T-helper 22 cell (primary cell): ENCODE measurements around the gene SCN4B.

Source experiments
- DNase-seq: peaks from one replicate; pipeline ENCODE4 v3.0.0-alpha.2; 2020; ENCODE audit warnings: low read depth

The SCN4B gene

GRCh38 chr11:118099838-118100556 is 52.6 kb downstream of the SCN4B start:
- no peak for DNase-seq

- DNase-seq = no peak
Observed at GRCh38 chr11:118098996-118099837, 53.4 kb downstream of the SCN4B start.

DNA sequence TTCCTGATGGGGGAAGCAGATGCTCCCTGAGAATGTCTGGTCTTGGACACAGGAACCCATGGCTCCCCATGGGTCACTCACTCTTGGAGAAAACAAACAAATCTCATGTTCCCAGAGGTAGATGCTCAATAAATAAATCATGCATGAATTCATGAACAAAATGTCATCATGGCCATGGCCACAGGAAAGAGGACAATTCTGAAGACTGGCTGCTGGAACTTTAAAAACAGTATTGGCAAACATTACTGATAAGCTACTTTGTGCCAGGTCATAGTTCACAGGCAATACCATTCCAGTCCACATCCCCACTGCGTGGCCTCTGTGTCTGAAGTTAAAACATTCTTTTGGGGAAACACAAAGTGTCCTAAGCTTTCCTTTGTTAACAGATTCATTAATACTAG is 56.7 kb downstream of the SCN4B start:
- DNase-seq = no peak

DNA sequence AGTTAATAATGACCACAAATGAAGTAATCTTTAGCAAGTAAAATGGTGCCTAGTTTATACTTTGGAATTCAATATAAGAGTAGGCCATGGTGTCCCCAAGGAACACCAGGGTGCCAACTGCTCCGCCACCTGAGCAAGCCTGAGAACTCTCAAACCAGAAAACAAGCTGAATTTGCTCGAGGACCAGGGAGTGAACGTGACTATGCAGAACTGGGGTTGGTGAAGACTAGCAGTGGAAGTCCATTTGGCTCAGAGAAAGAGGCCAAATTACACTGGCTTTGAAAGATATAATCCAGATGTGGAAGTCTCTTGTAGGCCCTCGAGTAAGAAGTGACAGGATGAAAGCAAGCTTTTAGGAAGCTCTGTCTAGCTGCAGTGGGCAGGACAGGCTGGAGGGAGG is 57.1 kb downstream of the SCN4B start:
- DNase-seq = no peak

GRCh38 chr11:118092907-118093571 is 59.6 kb downstream of the SCN4B start:
- DNase-seq = no peak

- no peak for DNase-seq
Observed at GRCh38 chr11:118091690-118092089, 60.9 kb downstream of the SCN4B start.

GRCh38 chr11:118090545-118091162 is 62.0 kb downstream of the SCN4B start:
- DNase-seq = no peak

GRCh38 chr11:118088531-118088930 is 64.1 kb downstream of the SCN4B start:
- DNase-seq = no peak

DNA sequence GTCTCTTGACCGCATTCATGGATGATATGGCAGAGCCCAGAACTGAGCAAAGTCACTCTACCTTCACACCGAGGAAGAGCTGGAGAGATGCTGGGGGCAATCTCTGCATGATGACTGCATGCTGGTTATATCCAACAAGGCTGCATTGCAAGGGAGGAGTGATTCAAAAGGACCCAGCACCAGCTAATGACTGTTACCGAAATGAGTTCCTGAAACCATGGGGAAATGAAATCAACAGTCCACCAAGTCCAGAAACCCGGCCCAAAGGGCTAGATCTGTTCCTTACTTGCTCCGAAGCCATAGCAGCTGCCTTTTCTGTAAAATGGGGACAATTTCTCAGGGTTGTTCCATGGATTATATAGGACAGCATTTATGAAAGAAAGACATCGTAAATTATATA is 64.7 kb downstream of the SCN4B start:
- no peak for DNase-seq

- no peak for DNase-seq
Observed at GRCh38 chr11:118086913-118087768, 65.5 kb downstream of the SCN4B start, which contains the start of gene SMIM35. SMIM35 (minus strand) TSS chr11:118086963; CDS start chr11:118086757, 206 bp downstream.

GRCh38 chr11:118084656-118085055 is 68.0 kb downstream of the SCN4B start:
- no peak for DNase-seq

GRCh38 chr11:118084247-118084646 is 68.4 kb downstream of the SCN4B start:
- DNase-seq = no peak
